SJCRH30 (cell line): ENCODE results near the gene OCLN. TPM values are rescaled to one million over a fixed set of nuclear protein-coding genes. Genes with fewer than 3 reads are reported as not detected.
"Not testable (repeated sequence)": the region's sequence is repeated elsewhere in the genome, so short reads cannot be mapped to it uniquely, and the experiment has no call there.

Experiments used
- DNase-seq, 2 experiments: peaks; one replicate each; pipeline ENCODE4 v3.0.0-alpha.2; 2015 to 2020
- H3K27ac ChIP-seq: fragments of 250-450 bp; sonication (Bioruptor Pico); 2 replicates; pipeline ENCODE4 v1.5.1; 2020; ENCODE audit warnings: mild to moderate bottlenecking, moderate library complexity
- H3K27me3 ChIP-seq: fragments of 250-450 bp; sonication (Bioruptor Pico); 2 replicates; pipeline ENCODE4 v1.5.1; 2020; ENCODE audit warnings: mild to moderate bottlenecking, moderate library complexity
- H3K36me3 ChIP-seq: fragments of 250-450 bp; sonication (Bioruptor Pico); 2 replicates; pipeline ENCODE4 v1.5.1; 2020; ENCODE audit warnings: mild to moderate bottlenecking, moderate library complexity
- H3K4me1 ChIP-seq: fragments of 250-450 bp; sonication (Bioruptor Pico); 2 replicates; pipeline ENCODE4 v1.5.1; 2020; ENCODE audit warnings: mild to moderate bottlenecking, moderate library complexity
- H3K4me3 ChIP-seq: fragments of 250-450 bp; sonication (Bioruptor Pico); 2 replicates; pipeline ENCODE4 v1.5.1; 2020; ENCODE audit warnings: mild to moderate bottlenecking, moderate library complexity
- H3K9me3 ChIP-seq: fragments of 250-450 bp; sonication (Bioruptor Pico); replicated peaks from 2 replicates; pipeline ENCODE4 v1.5.1; 2020; ENCODE audit warnings: mild to moderate bottlenecking, moderate library complexity
- total RNA-seq: library from RNA; depleted of rRNA; stranded (reverse); fragments of >200 nt; shearing (Covaris generic); gene quantifications from 2 replicates; pipeline ENCODE4 v1.2.3, GENCODE V29; 2014; rRNA removed

OCLN gene
- total RNA-seq, 1 experiment from 2014 or later, result 36.1 TPM

DNA sequence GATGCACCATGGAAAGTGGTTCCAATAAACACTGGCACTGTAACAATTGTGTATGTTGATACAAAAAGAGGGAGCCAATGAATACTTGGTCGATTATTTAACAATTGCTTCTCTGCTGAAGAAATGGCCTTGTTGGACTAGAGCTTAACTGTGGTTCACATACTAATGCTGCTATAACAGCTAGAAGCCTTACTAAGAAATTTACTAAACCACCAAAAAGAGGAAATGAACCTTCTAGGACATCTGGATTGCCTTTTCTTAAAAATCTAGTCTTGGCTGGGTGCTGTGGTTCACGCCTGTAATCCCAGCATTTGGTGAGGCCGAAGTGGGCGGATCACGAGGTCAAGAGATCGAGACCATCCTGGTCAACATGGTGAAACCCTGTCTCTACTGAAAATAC lies 109.4 kb downstream of the OCLN start:
- not testable (repeated sequence) for H3K27me3 ChIP-seq, DNase-seq, H3K27ac ChIP-seq, H3K9me3 ChIP-seq, H3K36me3 ChIP-seq, H3K4me1 ChIP-seq, H3K4me3 ChIP-seq

DNA sequence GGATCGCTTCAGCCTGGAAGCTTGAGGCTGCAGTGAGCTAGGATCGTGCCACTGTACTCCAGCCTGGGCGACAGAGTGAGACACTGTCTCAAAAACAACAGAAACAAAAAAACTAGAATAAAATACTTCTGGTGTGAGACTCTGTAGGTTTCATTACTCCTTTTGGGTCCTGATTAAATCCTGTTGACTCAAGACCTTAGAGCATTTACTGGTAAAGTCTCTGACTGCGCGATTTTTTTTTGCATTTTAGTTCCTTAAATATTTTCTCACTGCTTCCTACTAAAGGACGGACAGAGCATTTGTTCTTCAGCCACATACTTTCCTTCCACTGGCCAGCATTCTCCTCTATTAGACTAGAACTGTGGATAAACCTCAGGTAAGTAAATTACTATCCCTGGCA lies 114.2 kb downstream of the OCLN start:
- not testable (repeated sequence) for H3K4me3 ChIP-seq, H3K27me3 ChIP-seq, H3K27ac ChIP-seq, H3K36me3 ChIP-seq, DNase-seq, H3K9me3 ChIP-seq, H3K4me1 ChIP-seq

Other genes starting within 250 kb of the OCLN start
- 2.6 and 3.7 TPM in 2 replicates for gene CCDC125, start 160.0 kb upstream of the OCLN start, total RNA-seq
- gene AK6, start 123.3 kb upstream of the OCLN start, total RNA-seq, result 57.5 and 64.0 TPM in 2 replicates
- gene TAF9, start 123.3 kb upstream of the OCLN start, total RNA-seq, result 169 and 181 TPM in 2 replicates
- gene RAD17, start 123.0 kb upstream of the OCLN start, total RNA-seq, result 45.5 and 49.1 TPM in 2 replicates
- 0.20 and 0.28 TPM in 2 replicates for gene MARVELD2, start 77.7 kb upstream of the OCLN start, total RNA-seq
- gene GTF2H2C, start 67.4 kb downstream of the OCLN start, total RNA-seq, result 99.2 and 109 TPM in 2 replicates